GM12874 (cell line): ENCODE data around the gene TSNAXIP1.

Source experiments
- TF ChIP-seq, protein P1 (sequence below): IDR thresholded peaks from 2 replicates; pipeline ENCODE4 v1.5.1; 2011; ENCODE audit warnings: low read depth, mild to moderate bottlenecking, control low read depth, low read length, moderate library complexity; ENCODE audit not compliant: insufficient read depth

The TSNAXIP1 gene

DNA sequence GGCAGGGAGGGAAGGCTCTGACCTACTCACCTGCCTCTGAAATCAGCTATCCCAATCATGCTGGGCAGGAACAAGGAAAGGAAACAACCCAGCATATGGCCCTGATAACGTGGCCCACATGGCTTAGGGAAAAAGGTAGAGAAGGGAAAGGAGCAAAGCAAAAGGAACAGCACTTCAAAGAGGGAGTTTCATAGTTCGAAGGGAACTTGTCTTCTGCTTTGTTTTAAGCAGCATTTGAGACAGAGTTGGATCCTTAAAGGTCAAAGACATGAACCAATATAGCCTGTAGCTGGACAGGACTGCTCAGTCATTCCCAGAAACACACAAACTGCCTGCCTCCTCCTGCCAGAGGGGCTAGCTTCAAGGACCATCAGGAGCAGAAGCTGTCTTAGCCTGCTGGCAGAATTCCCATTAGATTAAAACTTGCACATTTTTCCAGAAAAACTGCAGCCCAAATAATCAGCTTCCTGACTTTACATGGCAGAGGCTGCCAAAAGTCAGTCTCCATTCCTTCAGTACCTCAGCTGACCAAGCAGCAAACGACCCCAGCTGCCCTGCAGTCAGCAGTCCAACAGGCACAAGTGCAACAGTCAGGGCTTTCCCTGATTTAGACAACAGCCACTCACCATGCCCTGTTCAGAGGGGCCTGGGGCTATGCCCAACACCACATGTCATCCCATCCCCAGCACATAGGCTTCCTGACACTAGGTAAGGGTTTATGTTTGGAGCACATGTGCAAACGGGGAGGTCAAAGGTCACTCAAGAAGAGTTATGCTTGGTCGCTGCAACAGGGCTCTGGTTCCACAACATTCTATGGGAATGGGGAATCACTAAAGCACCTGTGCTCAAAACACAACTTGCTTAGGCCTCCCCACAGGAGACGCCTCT, 32.9 kb upstream of the TSNAXIP1 start:
- TF ChIP-seq, protein P1, sequence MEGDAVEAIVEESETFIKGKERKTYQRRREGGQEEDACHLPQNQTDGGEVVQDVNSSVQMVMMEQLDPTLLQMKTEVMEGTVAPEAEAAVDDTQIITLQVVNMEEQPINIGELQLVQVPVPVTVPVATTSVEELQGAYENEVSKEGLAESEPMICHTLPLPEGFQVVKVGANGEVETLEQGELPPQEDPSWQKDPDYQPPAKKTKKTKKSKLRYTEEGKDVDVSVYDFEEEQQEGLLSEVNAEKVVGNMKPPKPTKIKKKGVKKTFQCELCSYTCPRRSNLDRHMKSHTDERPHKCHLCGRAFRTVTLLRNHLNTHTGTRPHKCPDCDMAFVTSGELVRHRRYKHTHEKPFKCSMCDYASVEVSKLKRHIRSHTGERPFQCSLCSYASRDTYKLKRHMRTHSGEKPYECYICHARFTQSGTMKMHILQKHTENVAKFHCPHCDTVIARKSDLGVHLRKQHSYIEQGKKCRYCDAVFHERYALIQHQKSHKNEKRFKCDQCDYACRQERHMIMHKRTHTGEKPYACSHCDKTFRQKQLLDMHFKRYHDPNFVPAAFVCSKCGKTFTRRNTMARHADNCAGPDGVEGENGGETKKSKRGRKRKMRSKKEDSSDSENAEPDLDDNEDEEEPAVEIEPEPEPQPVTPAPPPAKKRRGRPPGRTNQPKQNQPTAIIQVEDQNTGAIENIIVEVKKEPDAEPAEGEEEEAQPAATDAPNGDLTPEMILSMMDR, result no peak

DNA sequence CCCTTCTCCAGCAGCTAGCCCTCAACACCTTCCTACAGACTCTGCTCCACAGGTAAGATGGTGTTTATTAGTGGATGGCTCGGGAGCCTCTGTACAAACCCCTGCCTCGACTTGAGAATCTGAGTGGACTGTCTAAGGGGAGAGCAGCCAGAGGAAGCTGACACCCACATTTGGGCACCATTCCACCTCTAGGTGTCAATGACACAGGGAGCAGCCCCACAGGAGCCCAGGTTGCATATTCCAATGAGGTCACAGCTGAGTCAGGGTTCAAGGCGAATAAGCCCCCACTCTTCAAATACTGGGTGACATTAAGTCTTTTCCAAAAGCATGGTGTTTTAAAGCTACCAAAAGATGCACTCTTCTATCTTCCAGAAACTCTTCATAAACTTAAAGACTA, 32.2 kb upstream of the TSNAXIP1 start:
- TF ChIP-seq, protein P1, result no peak

DNA sequence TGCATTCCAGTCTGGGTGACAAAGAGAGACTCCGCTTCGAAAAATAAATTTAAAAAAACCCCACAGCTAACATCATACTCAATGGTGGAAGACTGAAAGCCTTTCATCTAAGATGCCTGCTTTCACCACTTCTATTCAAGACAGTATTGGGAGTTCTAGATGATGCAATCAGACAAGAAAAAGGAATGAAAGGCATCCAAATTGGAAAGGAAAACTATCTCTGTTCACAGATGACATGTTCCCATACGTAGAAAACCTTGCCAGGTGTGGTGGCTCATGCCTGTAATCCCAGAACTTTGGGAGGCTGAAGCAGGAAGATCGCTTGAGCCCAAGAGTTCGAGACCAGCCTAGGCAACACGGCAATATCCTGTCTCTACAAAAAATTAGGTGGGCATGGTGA, 31.4 kb upstream of the TSNAXIP1 start:
- TF ChIP-seq, protein P1, result no peak

DNA sequence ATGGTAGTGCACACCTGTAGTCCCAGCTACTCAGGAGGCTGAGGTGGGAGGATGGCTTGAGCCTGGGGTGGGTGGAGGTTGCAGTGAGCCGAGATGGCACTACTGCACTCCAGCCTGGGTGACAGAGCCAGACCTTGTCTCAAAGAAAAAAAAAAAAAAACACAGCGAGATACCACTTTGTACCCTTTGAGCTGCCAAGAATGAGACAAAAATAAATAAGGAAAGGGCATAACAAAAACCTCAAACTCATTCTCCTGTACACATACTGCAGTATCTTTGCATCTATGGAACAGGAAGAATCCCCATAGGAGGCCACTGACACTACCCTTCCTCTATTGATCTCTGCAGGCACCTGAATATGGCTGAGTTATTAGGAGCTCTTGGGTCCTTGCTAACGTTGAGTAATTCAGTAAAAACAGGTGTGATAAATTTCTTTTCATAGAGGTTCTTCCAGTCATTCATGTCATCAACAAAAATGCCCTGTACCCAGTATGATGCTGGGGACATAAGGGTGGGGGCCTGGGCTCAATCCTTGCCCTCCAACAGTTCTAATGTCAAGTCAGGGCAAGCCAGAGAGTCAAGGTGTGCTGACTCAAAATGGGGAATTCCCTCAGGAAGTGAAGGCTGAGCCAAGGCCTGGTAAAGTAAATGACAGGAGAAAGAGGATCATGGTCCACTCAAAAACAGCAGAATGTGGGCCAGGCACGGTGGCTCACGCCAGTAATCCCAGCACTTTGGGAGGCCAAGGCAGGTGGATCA, 27.3 kb upstream of the TSNAXIP1 start:
- TF ChIP-seq, protein P1, result no peak

DNA sequence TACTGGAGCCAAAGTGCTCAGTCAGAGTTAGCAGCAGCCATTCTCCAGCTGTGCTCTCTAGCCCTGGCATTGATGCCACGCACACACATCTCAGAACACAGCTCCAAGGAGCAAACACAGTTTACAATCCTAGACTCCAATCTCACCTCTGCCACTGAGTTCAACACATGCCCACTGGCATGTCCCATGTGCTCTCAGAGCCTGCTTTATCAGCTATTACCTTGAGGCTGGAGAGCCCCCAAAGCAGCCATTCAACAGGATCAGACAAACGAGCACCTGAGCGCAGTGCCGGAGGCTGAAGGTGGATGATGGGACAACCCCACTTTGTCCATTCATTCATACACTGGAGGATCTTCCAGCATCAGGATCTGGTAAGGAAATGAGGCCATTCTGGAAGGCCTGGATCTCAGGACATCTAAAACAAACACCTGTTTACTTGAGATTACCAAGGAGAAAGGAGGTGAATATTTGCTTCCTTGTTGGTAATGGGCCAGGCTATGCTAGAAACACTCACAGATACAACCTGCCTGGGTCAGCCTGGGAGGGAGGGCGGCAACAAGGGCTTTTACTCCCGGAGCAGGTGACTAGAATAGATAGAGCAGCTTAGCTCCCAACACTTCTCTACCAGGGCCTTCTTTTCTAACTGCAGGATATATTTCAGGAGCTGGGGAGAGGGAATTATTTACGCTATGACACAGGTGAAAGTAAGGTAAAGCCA, 25.7 kb upstream of the TSNAXIP1 start:
- TF ChIP-seq, protein P1, result no peak

DNA sequence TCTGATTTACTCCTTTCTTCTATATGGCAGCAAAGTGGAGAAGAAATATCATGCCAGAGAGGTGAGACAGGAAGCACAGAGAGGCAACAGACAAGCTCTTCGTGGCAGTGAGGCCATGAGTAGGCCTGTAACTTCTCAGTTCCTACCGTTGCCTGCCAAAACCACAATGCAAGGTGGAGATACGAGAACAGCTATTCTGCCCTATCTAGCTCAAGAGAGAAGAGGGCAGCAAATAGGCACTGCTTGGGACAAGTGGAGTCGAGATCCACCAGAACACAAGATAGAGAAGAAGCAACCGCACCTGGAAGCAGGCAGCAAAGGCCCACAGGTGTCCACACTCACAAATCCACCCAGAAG, 25.1 kb upstream of the TSNAXIP1 start:
- TF ChIP-seq, protein P1, result no peak
